Measurements from ENCODE around the gene NBPF3. TPM values are rescaled to one million over a fixed set of nuclear protein-coding genes. Genes with fewer than 3 reads are reported as not detected.

The NBPF3 gene
- total RNA-seq, 4 donors from 2014 or later = 3.8 to 23.0 (median 6.7) TPM

DNA sequence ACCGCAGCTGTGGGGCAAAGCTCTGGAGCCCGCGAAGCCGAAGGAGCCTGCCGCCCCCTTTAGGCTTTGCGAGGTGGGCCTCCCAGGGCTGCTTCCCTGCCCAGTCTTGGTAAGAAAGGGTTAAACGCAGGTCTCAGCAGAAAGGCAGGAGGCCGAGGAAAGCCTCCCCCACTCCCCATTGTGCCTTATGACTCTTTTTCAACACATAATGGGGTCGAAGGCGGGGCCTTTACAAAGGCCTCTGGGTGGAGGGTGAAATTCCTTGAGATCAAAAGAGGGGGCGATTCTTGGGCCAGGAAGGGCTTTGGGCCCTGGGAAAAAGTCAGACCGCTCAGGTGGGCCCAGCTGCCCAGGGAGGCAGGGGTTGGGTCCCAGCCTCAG is 70.2 kb downstream of the NBPF3 start:
- intact Hi-C loops (cut with DNase I; ENCODE audit: low total_unique reads) = no loop called here
- Histone ChIP-seq H3K9me3 (no peaks in the 10 kb centered on the region), H3K4me1 (peaks cover 0 to 9% of the 10 kb centered on the region in 2 donors), H3K27ac (no peak overlapping the region), H3K36me3 (no peaks in the 10 kb centered on the region), H3K4me3 (no peak overlapping the region), H3K27me3 (peaks cover 7 to 8% of the 10 kb centered on the region in 2 donors)
- no peak for DNase-seq
- TF ChIP-seq, protein P1, sequence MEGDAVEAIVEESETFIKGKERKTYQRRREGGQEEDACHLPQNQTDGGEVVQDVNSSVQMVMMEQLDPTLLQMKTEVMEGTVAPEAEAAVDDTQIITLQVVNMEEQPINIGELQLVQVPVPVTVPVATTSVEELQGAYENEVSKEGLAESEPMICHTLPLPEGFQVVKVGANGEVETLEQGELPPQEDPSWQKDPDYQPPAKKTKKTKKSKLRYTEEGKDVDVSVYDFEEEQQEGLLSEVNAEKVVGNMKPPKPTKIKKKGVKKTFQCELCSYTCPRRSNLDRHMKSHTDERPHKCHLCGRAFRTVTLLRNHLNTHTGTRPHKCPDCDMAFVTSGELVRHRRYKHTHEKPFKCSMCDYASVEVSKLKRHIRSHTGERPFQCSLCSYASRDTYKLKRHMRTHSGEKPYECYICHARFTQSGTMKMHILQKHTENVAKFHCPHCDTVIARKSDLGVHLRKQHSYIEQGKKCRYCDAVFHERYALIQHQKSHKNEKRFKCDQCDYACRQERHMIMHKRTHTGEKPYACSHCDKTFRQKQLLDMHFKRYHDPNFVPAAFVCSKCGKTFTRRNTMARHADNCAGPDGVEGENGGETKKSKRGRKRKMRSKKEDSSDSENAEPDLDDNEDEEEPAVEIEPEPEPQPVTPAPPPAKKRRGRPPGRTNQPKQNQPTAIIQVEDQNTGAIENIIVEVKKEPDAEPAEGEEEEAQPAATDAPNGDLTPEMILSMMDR (IDR thresholded peaks at IDR 0.05) = no peak
- TF ChIP-seq POLR2A (IDR thresholded peaks at IDR 0.05) = no peak

DNA sequence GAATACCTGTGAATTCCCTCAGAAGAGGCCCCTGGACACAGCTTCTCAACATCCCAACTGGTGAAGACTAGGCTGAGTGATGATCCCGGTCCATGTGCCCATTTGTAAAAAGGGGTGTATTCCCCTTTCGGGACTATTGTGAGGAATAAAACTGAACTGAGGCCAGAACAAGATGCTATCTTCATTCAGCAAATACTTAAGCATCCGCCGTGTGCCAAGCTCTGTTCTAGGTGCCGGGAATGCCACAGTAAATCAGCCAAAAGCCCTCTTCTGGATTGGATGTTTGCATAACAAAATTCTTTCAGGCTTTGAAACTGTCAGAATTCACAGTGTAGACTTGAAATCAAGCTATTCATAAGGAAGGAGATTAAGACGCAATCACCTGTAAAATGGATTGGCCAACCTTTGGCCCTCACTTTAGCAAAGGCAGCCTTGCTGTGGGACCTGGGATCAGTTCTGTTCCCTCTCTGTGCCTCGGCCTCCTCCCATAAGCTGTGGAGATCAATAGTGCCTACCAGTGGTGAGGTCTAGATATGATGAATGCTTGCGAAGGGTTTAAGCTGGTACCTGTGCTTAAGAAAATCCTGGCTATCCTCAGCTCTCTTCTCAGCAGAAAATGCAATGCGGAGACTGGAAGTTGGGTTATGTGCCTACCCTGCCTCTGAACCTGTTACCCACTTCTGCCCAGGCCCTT is 71.1 kb downstream of the NBPF3 start:
- H3K27me3 ChIP-seq = peaks cover 7 to 8% of the 10 kb centered on the region in 2 donors
- H3K27ac ChIP-seq = no peak overlapping the region
- intact Hi-C loops (cut with DNase I; ENCODE audit: low total_unique reads) = no loop called here
- H3K4me3 ChIP-seq = no peak overlapping the region
- TF ChIP-seq, protein P1 (IDR thresholded peaks at IDR 0.05) = no peak
- TF ChIP-seq POLR2A (IDR thresholded peaks at IDR 0.05) = no peak
- H3K4me1 ChIP-seq = peaks cover 0 to 9% of the 10 kb centered on the region in 2 donors
- no peaks in the 10 kb centered on the region for H3K36me3 ChIP-seq
- no peak for DNase-seq
- H3K9me3 ChIP-seq = no peaks in the 10 kb centered on the region

DNA sequence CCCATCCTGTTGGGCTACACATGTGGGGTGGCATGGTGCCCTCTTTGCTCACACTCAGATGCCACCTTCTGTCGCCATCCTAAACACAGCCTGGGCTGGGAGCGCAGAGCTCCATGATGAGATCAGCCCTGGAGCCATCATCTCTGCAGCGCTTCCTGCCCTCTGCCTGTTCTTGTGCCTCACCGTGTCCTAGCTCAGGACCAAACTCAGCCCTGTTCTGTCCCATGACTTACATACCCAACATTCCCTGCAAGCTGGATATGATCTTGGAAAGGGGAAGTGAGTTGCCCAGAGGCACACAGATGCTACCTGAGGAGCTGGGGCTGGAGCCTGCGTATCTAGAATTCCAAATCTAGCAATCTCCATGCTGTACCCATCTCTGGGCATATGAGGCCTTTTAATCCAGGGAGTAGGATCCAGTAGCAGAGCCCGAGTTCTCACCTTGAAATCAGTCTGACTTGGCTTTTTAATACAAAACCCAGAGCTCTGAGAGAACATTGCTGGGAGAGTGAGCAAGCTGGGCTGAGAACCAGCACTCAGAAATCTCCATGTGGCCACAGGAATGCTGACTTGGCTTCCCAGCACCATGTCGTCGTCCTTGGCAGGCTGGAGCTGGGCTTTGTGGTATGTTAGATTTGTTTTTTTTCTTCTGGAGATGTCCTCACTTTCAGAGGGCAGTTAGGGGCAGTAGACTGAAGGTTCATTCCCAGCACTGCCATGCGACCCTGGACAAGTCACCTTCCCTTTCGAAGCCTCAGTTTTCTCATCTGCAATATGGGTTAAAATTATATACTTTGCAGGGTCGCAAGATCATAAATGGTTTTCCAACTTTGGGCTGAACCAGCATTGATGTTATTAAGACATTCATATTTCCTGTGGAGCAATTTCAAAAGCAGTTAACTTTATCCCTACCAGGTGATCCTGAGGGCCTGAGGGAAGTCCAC is 71.9 kb downstream of the NBPF3 start:
- no peaks in the 10 kb centered on the region for H3K36me3 ChIP-seq
- intact Hi-C loops (cut with DNase I; ENCODE audit: low total_unique reads) = no loop called here
- no peak overlapping the region for H3K27ac ChIP-seq
- H3K27me3 ChIP-seq = peaks cover 7 to 8% of the 10 kb centered on the region in 2 donors
- TF ChIP-seq, protein P1 (IDR thresholded peaks at IDR 0.05) = no peak
- TF ChIP-seq POLR2A (IDR thresholded peaks at IDR 0.05) = no peak
- peaks cover 0 to 9% of the 10 kb centered on the region in 2 donors for H3K4me1 ChIP-seq
- no peaks in the 10 kb centered on the region for H3K9me3 ChIP-seq
- H3K4me3 ChIP-seq = no peak overlapping the region
- no peak for DNase-seq

DNA sequence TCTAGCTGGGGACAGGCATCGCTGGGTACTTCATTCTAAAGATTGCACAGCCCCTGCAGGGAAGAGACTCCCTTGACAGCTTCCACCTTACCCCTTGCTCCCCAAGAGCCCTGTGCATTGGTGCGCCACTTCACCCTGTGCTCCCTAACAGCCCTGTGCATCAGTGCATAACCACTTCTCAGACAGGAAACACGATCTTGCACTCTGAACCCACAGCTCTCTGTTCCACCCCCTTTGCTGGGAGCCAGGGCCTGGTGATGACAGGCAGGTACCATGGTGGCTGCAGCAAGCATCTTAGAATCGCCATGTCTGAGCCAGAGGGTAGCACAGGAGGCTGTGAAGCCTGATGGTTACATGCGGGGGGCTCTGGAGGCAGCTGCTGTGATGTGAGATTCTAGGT is 74.3 kb downstream of the NBPF3 start:
- Histone ChIP-seq H3K4me3 (no peak overlapping the region), H3K4me1 (peaks cover 0 to 3% of the 10 kb centered on the region in 2 donors), H3K27ac (no peak overlapping the region), H3K36me3 (no peaks in the 10 kb centered on the region), H3K9me3 (no peaks in the 10 kb centered on the region), H3K27me3 (no peaks in the 10 kb centered on the region)
- no peak for DNase-seq
- intact Hi-C loops (cut with DNase I; ENCODE audit: low total_unique reads) = no loop called here
- no peak for TF ChIP-seq POLR2A (IDR thresholded peaks at IDR 0.05)
- TF ChIP-seq, protein P1 (IDR thresholded peaks at IDR 0.05) = no peak

DNA sequence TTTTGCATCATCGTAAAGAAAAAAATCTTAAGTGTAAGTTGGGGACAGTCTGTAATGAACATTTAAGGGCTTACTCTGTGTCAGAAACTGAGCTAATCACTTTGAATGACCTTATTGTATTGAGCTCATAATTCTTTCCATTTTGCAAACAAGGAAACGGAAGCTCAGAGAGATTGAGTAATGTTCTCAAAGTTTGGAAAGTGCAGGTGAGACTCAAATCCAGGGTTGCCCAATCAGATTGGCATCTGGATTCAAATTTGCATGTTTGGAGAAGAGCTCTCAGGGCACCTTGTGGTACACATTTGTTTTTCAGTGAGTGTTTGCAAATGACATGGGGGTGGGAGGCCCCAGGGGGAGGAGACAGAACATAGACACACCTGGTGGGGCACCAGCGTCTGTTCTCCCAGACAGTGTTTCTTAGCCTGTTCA is 77.2 kb downstream of the NBPF3 start:
- Histone ChIP-seq H3K27ac (no peak overlapping the region), H3K4me1 (no peaks in the 10 kb centered on the region), H3K9me3 (no peaks in the 10 kb centered on the region), H3K27me3 (no peaks in the 10 kb centered on the region), H3K36me3 (no peaks in the 10 kb centered on the region), H3K4me3 (no peak overlapping the region)
- no peak for DNase-seq
- TF ChIP-seq POLR2A (IDR thresholded peaks at IDR 0.05) = no peak
- TF ChIP-seq, protein P1 (IDR thresholded peaks at IDR 0.05) = no peak
- intact Hi-C loops (cut with DNase I; ENCODE audit: low total_unique reads) = no loop called here

Measured in uterus (tissue), 4 donors.